Fibroblast of skin of left quadriceps (primary cell): ENCODE data around the gene ZNF235.
"Not testable (repeated sequence)": the region's sequence is repeated elsewhere in the genome, so short reads cannot be mapped to it uniquely, and the experiment has no call there.

ENCODE experiments used
- DNase-seq, 2 experiments: peaks; one replicate each; pipeline ENCODE4 v3.0.0-alpha.2; 2013; ENCODE audit warnings: low read depth in 2 of 2

The ZNF235 gene

GRCh38 chr19:44255705-44256411 lies 49.0 kb downstream of the ZNF235 start:
- no peak for DNase-seq

GRCh38 chr19:44254496-44254895 lies 50.3 kb downstream of the ZNF235 start:
- no peak for DNase-seq

- not testable (repeated sequence) for DNase-seq
Observed at GRCh38 chr19:44253392-44253791, 51.4 kb downstream of the ZNF235 start.

- DNase-seq: not testable (repeated sequence)
Observed at GRCh38 chr19:44252332-44252731, 52.5 kb downstream of the ZNF235 start.

- no peak for DNase-seq
Observed at GRCh38 chr19:44236384-44236783, 68.4 kb downstream of the ZNF235 start.
